A549 treated with GW870086 at 1 μM for 4 hours (cell line): Measurements from ENCODE around the gene SOX2. TPM values are rescaled to one million over a fixed set of nuclear protein-coding genes. Genes with fewer than 3 reads are reported as not detected.

Experiments used
- total RNA-seq: library from RNA; stranded (reverse); fragments of 200-300 nt; extraction: Qiagen RNA extraction; gene quantifications from 5 replicates; pipeline ENCODE4 v1.2.3, GENCODE V29; 2022; ENCODE audit warnings: low read depth

SOX2 gene
- 0.36 to 0.66 TPM (median 0.47 TPM) in 5 replicates for total RNA-seq

DNA sequence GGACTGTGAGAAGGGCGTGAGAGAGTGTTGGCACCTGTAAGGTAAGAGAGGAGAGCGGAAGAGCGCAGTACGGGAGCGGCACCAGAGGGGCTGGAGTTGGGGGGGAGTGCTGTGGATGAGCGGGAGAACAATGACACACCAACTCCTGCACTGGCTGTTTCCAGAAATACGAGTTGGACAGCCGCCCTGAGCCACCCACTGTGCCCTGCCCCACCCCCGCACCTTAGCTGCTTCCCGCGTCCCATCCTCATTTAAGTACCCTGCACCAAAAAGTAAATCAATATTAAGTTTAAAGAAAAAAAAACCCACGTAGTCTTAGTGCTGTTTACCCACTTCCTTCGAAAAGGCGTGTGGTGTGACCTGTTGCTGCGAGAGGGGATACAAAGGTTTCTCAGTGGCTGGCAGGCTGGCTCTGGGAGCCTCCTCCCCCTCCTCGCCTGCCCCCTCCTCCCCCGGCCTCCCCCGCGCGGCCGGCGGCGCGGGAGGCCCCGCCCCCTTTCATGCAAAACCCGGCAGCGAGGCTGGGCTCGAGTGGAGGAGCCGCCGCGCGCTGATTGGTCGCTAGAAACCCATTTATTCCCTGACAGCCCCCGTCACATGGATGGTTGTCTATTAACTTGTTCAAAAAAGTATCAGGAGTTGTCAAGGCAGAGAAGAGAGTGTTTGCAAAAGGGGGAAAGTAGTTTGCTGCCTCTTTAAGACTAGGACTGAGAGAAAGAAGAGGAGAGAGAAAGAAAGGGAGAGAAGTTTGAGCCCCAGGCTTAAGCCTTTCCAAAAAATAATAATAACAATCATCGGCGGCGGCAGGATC lies at the start of gene SOX2:
Gene SOX2 (plus strand): TSS at position 601 of the 811 bp plus-strand sequence. CDS start 436 bp downstream, outside the sequence.

